OCI-LY1 (cell line): ENCODE data around the gene NDUFS5.

ENCODE experiments used
- EZH2 ChIP-seq: fragments of 200-600 bp; sonication (generic), shearing (Covaris generic); IDR thresholded peaks from 2 replicates; pipeline ENCODE4 v1.8.0; 2017; ENCODE audit warnings: borderline replicate concordance, mixed run types, mild to moderate bottlenecking, antibody characterized with exemption, low read length, moderate library complexity, mixed read lengths
- TF ChIP-seq, protein P1 (sequence below): fragments of 200-600 bp; sonication (generic), shearing (Covaris generic); IDR thresholded peaks from 2 replicates; pipeline ENCODE4 v1.5.1; 2017; ENCODE audit warnings: mild to moderate bottlenecking, antibody characterized with exemption, low read length, moderate library complexity, mixed read lengths

DNA sequence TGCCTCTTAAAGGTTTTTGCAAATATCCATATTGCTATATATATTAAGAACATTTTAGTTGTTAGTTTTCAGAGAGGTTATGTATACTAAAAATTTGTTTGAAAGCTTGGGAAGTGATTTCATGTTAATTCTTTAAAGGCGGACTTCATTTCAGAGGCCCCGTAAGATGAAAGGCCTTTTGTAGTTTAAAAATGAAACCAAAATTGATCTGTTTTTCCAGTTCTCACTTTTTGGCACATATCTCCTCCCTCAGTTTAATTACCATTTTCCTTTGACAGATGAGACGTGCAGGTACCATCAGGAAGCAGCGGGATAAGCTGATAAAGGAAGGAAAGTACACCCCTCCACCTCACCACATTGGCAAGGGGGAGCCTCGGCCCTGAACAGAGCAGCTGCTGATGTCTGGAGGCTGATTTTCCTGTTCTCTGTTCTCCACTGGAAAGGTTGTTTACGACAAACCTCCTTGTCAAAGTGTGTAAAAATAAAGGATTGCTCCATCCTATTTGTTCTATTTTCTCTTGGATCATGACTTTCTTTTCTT, 8.0 kb downstream of the NDUFS5 start:
- TF ChIP-seq, protein P1, sequence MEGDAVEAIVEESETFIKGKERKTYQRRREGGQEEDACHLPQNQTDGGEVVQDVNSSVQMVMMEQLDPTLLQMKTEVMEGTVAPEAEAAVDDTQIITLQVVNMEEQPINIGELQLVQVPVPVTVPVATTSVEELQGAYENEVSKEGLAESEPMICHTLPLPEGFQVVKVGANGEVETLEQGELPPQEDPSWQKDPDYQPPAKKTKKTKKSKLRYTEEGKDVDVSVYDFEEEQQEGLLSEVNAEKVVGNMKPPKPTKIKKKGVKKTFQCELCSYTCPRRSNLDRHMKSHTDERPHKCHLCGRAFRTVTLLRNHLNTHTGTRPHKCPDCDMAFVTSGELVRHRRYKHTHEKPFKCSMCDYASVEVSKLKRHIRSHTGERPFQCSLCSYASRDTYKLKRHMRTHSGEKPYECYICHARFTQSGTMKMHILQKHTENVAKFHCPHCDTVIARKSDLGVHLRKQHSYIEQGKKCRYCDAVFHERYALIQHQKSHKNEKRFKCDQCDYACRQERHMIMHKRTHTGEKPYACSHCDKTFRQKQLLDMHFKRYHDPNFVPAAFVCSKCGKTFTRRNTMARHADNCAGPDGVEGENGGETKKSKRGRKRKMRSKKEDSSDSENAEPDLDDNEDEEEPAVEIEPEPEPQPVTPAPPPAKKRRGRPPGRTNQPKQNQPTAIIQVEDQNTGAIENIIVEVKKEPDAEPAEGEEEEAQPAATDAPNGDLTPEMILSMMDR: no peak
- TF ChIP-seq EZH2: no peak
